Left cardiac atrium (tissue), 4 donors: Measurements from ENCODE around the gene TPPP2. TPM values are rescaled to one million over a fixed set of nuclear protein-coding genes. Genes with fewer than 3 reads are reported as not detected.
"Not testable (repeated sequence)": the region's sequence is repeated elsewhere in the genome, so short reads cannot be mapped to it uniquely, and the experiment has no call there.

Experiments used
- ATAC-seq, 2 donors: fragments of 200-7000 bp; cut with Tn5 transposase; one replicate each; pipeline ENCODE4 v1.9.1; 2020; ENCODE audit warnings: mild to moderate bottlenecking in 2 of 2, moderate library complexity in 2 of 2
- DNase-seq: peaks from one replicate; pipeline ENCODE4 v3.0.0-alpha.2; 2020
- intact Hi-C, 2 donors: fragments of 100-400 bp; cut with DNase I; formaldehyde crosslinking; loops; one replicate each; pipeline versions ENCODE4 v1.14.1 to v1.15.1; 2022 to 2023
- total RNA-seq, 2 donors: library from RNA; stranded (reverse); fragmentation: NEBNext Ultra II Directional; extraction: Animal tissue kit (Norgen Biotek cat#: 25700); gene quantifications; one replicate each; pipeline ENCODE4 v1.2.1, GENCODE V29; 2021
- donor health status: DM: no; HTN: yes; CAD: no.
- donor health status: DM: no; HTN: yes; CAD: no; lungs with severe emphysema.
- donor health status: DM: yes; HTN: yes; CAD: no.
- donor health status: Dilated cardiomyopathy.

TPPP2 gene
- total RNA-seq, 2 donors from 2014 or later = 0.44 to 1.6 TPM

DNA sequence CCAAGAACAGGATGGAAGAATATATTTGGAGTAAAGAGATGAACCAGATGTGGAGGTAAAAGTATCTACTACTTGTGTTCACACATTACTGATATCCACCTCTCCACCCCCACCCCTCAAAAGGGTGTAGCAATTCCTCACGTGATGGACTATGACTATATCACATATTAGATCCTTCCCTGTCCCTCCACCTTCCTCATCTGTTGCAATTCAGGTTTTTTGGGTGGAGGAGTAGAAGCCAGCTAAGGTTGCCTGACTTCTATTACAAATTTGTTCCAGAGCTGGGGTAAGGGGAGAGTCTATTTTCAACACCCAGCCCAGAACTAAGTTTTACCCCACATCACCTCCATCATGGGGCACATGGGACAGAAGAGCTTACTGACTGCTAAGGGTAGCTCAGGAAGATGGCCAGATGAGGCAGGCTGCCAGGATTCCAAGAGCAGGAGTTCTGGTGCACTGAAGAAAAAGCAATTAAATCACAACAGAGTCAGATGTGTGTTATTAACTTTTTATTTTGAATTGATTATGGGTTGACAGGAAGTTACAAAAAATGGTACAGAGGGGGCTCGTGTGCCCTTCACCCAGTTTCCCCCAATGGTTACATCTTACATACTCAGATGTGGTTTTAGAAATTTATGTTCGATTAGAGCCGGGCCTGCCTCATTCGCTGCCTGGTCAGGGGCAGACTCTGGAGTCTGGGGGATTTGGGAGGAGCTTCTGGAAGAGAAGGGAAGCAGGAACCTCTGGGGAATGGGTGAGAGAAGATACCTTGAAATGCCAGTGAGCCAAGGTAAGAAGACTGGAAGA is 2.5 kb downstream of the TPPP2 start:
- intact Hi-C loops = no loop called here
- DNase-seq (no peak), ATAC-seq (no peak)

DNA sequence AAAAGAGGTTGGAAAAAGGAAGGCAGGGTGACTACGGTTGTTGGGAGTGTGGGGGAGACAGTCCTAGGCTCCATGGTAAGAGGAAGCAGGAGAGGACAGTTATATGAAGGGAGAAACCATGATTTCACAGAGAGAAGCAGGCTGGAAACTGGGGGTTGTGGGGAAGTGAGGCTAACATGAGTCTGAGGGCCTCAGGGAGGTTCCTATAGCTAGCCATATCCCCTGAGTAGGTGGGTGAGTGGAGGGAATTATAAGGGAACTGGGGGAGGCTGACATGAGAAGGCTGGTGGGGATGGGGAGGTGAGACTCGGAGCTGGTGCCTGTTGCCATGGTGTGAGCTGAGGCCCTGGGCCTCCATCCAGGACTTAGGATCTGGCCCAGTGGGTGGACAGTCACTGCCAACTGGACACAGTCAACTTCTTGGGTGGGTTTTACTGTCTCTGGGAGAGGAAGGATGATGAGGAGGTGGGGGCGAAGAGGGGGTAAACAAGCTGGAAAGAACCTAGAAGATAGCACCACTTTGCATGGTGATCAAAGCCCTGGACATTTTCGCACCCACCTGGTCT is 3.2 kb downstream of the TPPP2 start:
- ATAC-seq (no peak), DNase-seq (no peak)
- intact Hi-C loops = no loop called here

DNA sequence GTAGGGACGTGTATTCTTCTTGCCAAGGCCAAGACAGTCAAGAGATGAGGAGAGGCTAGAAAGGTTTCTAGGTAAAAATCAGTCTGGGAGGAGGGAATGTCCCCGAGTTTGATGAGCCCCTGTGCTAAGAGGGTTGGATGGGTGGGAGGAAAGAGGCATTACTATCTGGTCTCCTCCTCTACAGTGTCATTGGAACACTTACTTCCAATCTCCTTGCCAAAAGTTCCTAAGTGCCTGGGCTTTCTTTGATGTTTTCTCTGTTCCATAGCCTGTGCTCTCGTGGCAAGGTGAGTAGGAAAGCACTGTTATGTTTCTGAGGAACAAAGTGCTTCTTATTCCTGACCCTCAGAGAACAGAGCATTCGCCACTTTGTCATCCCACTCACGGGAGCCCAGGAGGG is 4.7 kb downstream of the TPPP2 start, which contains the start of gene RNASE13:
Gene RNASE13, minus strand, starts transcription at position 101 of the 400 bp plus-strand sequence. CDS start 519 bp downstream, outside the sequence.
- intact Hi-C loops = no loop called here
- no peak for DNase-seq
- ATAC-seq = no peak

DNA sequence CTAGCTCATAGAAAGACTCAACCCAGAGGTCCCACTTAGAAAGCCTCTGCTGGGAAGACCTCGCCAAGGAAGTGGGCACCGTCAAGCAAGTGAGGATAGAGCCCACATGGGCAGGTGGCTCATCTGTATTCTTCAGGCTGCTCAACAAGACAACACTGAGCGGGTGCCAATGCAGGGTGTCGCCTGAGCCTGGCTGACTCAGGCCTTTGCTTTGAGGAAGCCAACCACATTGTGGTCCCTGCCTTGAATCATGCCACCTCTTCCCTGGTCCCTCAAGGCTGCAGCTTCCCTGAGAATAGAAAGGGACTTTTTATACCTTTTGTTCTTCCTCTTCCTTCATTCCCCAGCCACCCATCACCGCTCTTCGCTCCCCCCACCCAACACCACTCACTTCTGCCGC is 6.7 kb downstream of the TPPP2 start:
- intact Hi-C loops = no loop called here
- DNase-seq (no peak), ATAC-seq (no peak)

DNA sequence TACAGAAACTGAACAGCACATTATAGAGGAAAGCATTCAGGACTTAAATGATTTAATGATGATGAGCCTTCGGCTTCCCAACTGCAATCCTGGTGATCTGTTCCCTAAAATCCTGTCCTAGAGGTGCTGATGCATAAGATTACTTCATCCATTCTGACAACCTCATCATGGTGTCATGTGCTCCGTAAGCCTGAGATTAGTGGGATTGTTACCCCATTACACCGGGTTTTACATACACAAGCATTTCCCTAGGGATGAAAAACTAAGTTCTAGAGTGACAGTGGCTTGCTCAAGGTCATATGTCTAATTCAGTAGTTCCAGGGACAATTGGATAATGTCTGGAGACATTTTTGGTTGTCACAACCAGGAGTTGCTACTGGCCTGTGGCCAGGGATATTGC is 7.1 kb downstream of the TPPP2 start:
- intact Hi-C loops = no loop called here
- no peak for ATAC-seq
- DNase-seq = no peak

DNA sequence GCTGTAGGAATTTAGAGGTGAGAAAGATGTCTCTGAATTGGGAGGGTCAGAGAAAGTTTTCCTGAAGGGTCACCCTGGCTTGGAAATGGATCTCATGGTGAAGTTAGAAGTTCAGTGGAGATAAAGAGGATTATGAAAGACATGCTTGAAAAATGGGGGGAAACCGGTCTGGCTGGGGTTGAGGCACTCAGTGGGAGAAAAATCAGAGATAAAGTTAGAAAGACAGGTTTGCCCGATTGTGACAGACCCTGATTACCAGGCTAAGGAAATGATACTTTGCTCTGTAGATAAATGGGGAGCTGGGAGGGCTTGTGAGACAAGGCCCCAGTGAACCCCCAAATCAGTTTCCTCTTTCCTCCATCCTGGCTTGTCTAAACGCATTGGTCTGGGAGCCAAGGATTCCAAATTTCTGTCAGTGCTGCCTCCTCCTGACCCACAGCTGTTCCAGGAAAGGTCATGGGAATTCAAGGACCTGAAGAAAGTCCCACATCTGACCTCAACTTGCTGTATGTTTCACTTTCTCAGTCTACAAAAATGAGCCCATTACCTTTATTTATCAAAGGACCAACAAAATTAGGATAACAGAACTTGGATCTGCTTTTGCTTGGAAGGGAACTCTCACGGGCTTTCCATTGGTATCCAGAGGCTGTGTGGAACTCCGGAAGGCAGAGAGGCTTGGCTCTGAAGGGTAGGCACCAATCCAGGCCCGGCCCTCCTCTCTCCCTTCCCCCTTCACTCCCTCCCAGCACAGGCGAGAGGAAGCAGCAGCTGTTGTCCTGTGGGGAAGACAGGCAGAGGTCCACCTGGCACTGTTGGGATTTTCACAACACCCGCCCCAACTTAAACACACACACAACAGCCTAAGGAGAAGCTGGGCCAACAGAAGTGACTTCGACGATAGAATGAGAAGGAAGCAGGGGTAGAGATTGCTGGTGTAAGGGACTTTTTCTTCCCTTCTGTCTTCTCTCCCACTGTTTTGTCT is 8.7 kb downstream of the TPPP2 start:
- DNase-seq = peak; percentile 83
- intact Hi-C loops = loop anchor here in 1 of 2 donors (1.0 kb wide), 1 partner anchor 24 kb away; no protein-coding TSS in a partner anchor

DNA sequence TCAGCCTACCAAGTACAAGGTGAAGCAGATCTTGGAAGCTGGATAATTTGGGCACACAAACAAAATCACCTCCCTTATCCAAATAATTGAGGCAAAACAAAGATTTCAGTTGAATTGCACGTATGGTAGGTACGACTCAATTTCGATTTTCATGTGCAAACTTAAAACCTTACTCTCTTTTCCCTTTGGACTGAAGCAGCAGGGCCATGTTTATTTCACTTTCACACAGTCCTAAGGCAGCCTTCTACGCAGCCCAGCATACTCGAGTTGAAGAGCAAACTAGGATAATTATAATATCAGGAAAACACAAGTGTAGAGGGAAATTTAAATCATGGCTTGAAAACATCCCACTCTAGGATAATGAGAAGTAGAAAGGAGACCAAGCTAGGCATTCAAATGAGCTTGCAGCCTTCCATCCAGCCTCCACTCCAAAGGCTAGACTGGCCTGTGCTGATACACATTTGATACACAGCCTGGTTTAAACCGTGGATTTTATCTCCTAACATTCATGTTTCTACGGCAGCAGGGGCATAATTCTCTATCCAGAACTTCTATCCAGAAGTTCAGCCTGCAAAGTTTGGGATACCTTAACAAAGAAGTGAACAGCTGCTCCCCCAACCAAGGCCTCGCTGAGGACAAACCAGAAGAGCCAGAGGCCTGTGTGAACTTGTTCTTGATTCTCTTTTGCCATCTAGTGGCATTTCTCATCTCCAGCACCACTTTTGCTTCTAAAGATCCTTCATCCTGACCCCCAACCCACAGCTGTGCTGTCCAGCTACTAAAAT is 9.8 kb downstream of the TPPP2 start:
- intact Hi-C loops = loop anchor here (1.0 to 10.0 kb wide), 4 partner anchors 25 to 345 kb away; no protein-coding TSS in a partner anchor
- DNase-seq (no peak), ATAC-seq (peak; percentile 72 to 78)

More for the DNA sequence above, 8.7 kb downstream of the TPPP2 start:
- ATAC-seq = peak; percentile 92 to 96

DNA sequence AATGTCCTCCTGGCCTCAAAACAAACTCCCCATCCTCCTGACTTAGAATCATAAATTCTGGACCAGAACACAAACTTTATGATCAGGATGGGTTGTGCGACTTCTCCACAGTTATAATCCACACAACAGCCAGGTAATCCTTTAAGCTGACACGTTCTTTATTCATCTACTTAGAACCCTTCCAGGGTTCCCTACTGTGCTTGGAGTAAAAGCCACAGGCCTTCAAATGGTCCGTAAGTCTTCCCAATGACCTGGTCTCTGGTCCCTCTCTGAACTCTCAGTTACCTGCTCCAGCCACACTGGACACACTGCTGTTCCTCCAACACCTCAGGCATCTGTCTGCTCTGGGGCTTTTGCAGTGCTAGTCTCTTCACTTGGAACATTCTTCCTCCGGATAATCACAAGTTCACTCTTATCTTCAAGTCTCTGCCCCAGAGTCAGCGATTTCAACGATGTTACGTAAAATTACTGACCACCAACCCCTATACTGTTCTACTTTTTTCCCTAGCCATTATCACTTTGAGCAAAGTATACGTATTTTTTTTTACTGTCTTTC is 10.4 kb downstream of the TPPP2 start:
- ATAC-seq (no peak), DNase-seq (no peak)
- intact Hi-C loops = loop anchor here (2.0 to 10.0 kb wide), 3 partner anchors 26 to 346 kb away; no protein-coding TSS in a partner anchor

DNA sequence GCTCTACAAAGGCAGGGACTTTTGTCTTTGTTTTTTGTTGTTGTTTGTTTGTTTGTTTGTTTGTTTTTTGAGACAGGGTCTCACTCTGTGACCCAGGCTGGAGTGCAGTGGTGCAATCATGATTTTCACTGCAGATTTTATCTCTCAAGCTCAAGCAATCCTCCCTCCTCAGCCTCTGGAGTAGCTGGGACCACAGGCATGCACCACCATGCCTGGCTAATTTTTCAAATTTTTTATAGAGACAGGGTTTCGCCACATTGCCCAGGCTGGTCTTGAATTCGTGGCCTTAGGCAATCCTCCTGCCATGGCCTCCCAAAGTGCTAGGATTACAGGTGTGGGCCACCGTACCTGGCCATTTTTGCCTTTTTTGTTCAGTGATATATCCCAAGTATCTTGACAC is 10.9 kb downstream of the TPPP2 start:
- not testable (repeated sequence) for DNase-seq, ATAC-seq
- intact Hi-C loops = loop anchor here (2.0 to 10.0 kb wide), 3 partner anchors 26 to 346 kb away; no protein-coding TSS in a partner anchor

DNA sequence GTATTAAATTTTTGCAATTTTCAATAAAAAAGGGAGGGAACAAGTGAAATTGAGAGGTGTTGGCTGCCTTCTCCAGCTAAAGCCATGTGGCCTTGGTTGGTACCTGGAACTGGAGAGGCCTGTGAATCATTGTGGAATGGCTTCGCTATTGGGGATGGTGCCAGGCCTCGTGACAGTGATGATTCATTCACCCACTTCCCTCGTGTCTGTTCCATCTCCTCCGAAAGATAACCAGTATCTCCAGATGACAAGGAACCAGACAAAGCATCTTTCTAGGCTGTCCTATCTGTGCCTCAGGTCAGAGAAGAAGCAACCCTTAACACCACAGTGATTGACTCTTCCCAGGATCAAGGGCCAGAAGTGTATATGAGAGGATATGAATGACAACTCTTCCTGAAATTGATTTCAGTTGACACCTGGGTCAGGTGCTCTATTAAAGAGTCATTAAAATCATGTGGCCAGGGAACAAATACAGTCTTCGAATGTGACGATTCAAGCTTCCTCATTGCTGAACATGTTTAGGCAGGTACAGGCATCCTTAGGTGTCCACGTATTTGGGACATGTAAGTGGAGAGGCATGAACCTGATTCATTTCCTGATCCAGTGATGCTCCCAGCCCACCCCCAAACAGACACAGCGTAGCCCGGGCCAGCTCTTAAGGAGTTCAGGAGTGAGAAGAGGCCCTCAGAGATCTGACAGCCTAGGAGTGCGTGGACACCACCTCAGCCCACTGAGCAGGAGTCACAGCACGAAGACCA is 11.8 kb downstream of the TPPP2 start, which contains the start of gene RNASE7:
Gene RNASE7, plus strand, starts transcription at position 687 of the 758 bp plus-strand sequence. CDS start 631 bp downstream, outside the sequence.
- ATAC-seq (peak in 1 of 2 donors; percentile 14), DNase-seq (no peak)
- intact Hi-C loops = loop anchor here (2.0 to 10.0 kb wide), 3 partner anchors 27 to 347 kb away; no protein-coding TSS in a partner anchor

DNA sequence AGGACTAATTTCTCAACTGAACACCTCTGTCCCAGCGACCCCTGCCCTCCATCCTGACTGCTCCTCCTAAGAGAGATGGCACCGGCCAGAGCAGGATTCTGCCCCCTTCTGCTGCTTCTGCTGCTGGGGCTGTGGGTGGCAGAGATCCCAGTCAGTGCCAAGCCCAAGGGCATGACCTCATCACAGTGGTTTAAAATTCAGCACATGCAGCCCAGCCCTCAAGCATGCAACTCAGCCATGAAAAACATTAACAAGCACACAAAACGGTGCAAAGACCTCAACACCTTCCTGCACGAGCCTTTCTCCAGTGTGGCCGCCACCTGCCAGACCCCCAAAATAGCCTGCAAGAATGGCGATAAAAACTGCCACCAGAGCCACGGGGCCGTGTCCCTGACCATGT is 12.9 kb downstream of the TPPP2 start:
- intact Hi-C loops = loop anchor here in 1 of 2 donors (5.0 to 10.0 kb wide), 2 partner anchors 186 to 348 kb away; no protein-coding TSS in a partner anchor
- no peak for DNase-seq

DNA sequence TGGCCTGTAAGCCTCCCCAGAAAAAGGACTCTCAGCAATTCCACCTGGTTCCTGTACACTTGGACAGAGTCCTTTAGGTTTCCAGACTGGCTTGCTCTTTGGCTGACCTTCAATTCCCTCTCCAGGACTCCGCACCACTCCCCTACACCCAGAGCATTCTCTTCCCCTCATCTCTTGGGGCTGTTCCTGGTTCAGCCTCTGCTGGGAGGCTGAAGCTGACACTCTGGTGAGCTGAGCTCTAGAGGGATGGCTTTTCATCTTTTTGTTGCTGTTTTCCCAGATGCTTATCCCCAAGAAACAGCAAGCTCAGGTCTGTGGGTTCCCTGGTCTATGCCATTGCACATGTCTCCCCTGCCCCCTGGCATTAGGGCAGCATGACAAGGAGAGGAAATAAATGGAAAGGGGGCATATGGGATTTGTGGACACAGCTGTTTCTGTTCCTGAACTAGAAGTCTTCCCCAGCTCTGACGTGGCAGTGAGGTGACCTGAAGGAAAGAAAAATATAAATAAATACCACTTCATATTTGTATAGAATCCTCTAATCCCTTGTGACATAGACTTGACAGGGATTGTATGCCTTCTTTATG is 13.5 kb downstream of the TPPP2 start:
- DNase-seq (no peak), ATAC-seq (no peak)
- intact Hi-C loops = loop anchor here in 1 of 2 donors (5.0 to 10.0 kb wide), 2 partner anchors 186 to 349 kb away; no protein-coding TSS in a partner anchor

More for the DNA sequence above, 12.9 kb downstream of the TPPP2 start:
- ATAC-seq = peak in 1 of 2 donors; percentile 23

DNA sequence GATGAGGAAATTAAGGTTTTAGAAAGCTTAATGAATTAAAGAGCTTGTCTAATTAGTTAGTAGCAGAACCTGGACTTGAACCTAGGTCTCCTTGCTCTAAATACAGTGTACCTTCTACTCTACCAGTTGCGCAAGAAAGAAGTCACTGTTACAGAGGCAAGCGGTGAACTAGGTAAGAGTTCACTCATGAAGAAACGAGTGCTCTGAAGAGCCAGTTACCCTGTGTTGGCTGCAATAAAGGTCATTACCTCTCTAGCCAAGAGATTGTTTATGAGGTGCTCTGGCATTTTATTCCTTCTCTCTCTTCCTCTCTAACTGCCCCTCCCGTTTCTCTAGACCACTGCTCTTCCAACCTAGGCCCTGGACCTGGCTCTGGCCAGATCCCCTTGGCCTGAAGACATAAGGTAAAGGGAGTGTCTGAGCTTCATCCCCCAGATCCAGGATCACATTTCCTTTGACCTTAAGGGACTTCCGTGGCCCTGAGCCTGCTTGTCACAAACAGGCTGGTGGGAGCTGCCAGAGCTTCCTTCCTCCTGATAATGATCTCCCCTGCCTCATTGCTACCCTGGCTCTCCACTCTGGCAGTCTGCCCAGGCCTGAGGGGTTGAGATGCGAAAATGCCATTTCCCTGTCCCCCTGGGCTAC is 14.1 kb downstream of the TPPP2 start:
- intact Hi-C loops = loop anchor here in 1 of 2 donors (5.0 to 10.0 kb wide), 2 partner anchors 187 to 349 kb away; no protein-coding TSS in a partner anchor
- no peak for DNase-seq
- peak in 1 of 2 donors; percentile 8 for ATAC-seq

DNA sequence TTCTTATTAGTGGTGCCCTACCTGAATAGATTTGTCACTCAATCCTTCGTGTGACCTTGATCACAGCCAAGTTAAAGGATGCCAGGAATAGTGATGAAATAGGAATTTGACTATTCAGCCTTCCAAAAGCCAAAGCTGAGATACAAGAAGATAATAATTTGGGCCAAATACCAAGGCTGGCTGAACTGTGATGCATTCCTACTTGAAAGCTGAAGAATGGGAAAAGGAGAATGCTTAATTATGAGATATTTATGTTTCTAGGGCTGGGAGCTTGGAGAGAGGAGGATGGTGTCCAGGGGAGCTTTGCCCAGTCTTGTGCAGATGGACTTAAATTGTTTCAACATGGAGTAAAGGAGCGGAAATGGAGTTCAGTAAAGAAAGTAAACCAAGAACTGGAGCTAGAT is 17.4 kb downstream of the TPPP2 start:
- ATAC-seq (no peak), DNase-seq (no peak)
- intact Hi-C loops = loop anchor here in 1 of 2 donors (10.0 kb wide), 1 partner anchor 353 kb away; no protein-coding TSS in a partner anchor

DNA sequence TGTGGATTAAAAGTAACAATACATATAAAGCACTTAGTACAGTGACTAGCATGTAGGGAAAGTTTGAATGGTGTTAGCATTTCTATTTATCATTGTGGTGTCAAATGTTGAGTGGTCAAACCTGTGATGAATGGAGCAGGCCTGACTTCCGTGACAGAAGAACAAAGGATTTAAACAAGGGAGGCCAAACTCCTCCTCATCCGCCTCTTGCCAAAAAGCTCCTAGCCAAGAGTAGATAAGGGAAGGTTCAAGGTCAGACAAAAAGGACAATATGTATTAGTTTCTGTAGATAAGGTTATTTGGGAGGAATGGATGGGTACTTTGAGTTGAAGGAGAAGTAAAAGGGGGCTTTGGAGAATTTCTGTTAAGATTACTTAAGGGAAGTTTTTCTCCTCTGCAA is 18.6 kb downstream of the TPPP2 start:
- ATAC-seq (peak in 1 of 2 donors; percentile 28), DNase-seq (no peak)
- intact Hi-C loops = loop anchor here in 1 of 2 donors (10.0 kb wide), 1 partner anchor 354 kb away; no protein-coding TSS in a partner anchor

DNA sequence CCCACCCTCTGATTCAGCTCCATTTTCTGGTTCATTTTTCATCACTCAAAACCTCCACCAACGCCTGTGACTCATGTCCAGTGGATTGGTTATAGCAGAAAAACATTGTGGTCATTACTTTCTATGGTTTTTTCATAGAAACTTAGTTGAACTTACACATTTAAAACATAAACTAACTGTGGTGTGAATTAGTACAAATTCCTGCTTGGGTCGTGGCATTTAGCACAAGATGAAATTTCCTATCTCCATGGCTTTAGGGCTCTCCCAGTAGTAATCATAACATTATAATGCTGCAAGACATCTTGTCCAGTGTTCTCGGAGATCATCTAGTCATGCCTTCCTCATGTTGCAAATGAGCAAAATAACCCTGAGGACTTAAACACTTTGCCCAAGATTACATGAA is 19.3 kb downstream of the TPPP2 start:
- no peak for DNase-seq
- intact Hi-C loops = loop anchor here in 1 of 2 donors (10.0 kb wide), 1 partner anchor 354 kb away; no protein-coding TSS in a partner anchor
- no peak for ATAC-seq
